ENCODE data around the gene GRK5. TPM values are rescaled to one million over a fixed set of nuclear protein-coding genes. Genes with fewer than 3 reads are reported as not detected.

Gene GRK5
- total RNA-seq, 3 donors from 2014 or later (not counting 1 experiment from before 2014, with no cell fraction given): 37.6 to 54.3 (median 47.9) TPM

DNA sequence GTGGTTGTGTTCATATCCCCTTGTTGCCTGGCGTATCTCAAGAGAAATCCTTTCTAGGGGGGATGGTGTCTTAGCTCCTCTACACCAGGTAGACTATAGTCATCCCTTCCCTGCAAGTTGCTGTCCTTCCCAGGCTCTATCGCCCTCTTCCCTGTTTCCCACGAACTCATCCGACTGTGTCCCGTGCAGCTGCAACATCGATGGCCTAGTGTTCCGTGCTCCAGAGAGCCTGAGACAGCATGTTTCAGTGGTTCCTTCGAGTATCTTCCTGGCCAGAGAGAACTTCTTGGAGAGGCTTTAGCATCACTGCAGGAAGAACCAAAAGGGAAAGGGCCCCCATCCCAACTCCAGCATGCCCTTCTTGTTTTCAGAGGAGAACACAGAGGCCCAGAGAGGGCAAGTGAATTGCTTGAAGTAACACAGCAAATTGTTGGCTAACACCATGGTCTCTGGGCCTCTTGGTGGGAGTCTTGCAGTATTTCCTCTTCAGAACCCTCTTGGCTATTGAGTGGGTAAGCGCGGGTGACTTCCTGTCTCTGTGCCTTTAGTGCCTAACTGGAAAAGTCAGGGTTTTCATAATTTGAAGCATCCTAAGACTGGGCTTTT is 172.2 kb downstream of the GRK5 start:
- no peak for ATAC-seq
- Mint-ChIP-seq H3K36me3 (no peaks in the 10 kb centered on the region), H3K27ac (peak overlapping the region in 1 of 2 donors; percentile 2), H3K4me1 (peaks cover 56 to 71% of the 10 kb centered on the region in 2 donors), H3K9me3 (no peaks in the 10 kb centered on the region), H3K4me3 (no peak overlapping the region), H3K27me3 (ENCODE audit: low read depth in 2 of 2) (no peaks in the 10 kb centered on the region)
- no peak overlapping the region for H3K4me3 ChIP-seq (ENCODE audit: low read length)
- intact Hi-C loops (cut with micrococcal nuclease): no loop called here
- H3K9me3 ChIP-seq (ENCODE audit: control insufficient read depth, insufficient read depth, low read length): no peaks in the 10 kb centered on the region
- TF ChIP-seq CTCF (IDR thresholded peaks at IDR 0.05): no peak
- H3K4me1 ChIP-seq (ENCODE audit: control insufficient read depth, insufficient read depth, low read length): peaks cover 16% of the 10 kb centered on the region
- H3K27ac ChIP-seq (ENCODE audit: low read length): no peak overlapping the region
- peaks cover 2% of the 10 kb centered on the region for H3K36me3 ChIP-seq (ENCODE audit: control insufficient read depth, insufficient read depth, low read length)
- DNase-seq: no peak
- H3K27me3 ChIP-seq (ENCODE audit: control insufficient read depth, insufficient read depth, low read length): no peaks in the 10 kb centered on the region
- 98% methylated on average over 10 of the region's 10 CpGs for WGBS (ENCODE audit: insufficient coverage)

DNA sequence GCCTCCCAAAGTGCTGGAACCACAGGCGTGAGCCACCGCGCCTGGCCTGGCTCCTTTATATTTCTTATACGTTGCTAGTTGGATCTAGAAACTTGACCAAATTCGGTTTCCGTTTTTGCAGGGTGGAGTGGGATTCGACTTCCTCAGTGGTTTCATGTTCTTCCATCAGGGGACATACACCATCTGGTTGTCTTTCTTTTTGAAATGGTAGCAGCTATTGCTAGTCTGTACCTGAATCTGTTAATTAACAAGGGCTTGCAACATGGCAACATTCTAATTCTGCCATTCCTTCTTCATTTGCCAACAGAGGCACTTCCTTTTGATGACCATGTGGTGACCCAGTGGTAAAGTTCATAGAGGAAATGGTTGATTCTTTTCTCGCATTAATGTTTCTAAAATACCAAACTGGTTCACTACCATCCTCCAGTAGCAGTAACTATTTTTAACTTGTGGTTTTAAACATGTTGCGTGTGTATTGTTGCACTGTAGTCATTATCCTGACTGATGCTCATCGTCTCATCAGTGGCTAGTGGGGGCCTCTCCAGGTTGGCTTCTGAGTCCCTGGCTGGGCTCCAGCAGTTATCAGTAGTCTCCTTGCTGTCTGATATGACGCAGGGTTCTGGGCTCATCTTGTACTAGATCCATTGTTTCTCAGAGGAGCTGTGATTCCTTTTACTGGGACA is 175.9 kb downstream of the GRK5 start:
- ATAC-seq: peak; percentile 71 to 86 (median 81)
- Mint-ChIP-seq H3K36me3 (no peaks in the 10 kb centered on the region), H3K27ac (peak overlapping the region; percentile 76 to 78), H3K4me1 (peaks cover 58 to 60% of the 10 kb centered on the region in 2 donors), H3K4me3 (peak overlapping the region; percentile 56), H3K9me3 (no peaks in the 10 kb centered on the region), H3K27me3 (ENCODE audit: low read depth in 2 of 2) (no peaks in the 10 kb centered on the region)
- Histone ChIP-seq H3K9me3 (ENCODE audit: control insufficient read depth, insufficient read depth, low read length) (no peaks in the 10 kb centered on the region), H3K36me3 (ENCODE audit: control insufficient read depth, insufficient read depth, low read length) (peaks cover 2% of the 10 kb centered on the region), H3K27ac (ENCODE audit: low read length) (peak overlapping the region; percentile 19), H3K27me3 (ENCODE audit: control insufficient read depth, insufficient read depth, low read length) (no peaks in the 10 kb centered on the region), H3K4me3 (ENCODE audit: low read length) (no peak overlapping the region), H3K4me1 (ENCODE audit: control insufficient read depth, insufficient read depth, low read length) (peaks cover 17% of the 10 kb centered on the region)
- TF ChIP-seq CTCF (IDR thresholded peaks at IDR 0.05): no peak
- peak in 1 of 2 donors; percentile 13 for DNase-seq
- intact Hi-C loops (cut with micrococcal nuclease): no loop called here
- WGBS (ENCODE audit: insufficient coverage): 66% methylated on average over 10 of the region's 11 CpGs

DNA sequence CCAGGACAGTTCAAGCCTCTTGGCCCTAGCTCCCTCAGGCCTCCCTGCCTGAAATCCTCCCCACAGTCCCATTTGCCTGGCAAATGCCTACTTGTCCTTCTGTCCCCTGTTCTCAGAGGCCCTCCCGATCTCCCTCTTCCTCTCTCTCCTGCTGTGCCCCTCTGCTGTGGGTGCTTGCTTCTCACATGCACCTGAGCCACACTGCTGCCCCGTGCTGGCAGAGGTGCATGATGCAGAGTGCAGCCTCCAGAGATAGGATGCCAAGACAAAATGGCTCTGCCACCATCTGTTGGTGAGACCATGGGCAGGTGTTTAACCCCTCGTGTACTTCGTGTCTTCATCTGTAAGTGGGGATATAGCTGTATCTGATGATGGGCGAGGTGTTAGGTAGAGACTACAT is 176.8 kb downstream of the GRK5 start:
- peaks cover 2% of the 10 kb centered on the region for H3K36me3 ChIP-seq (ENCODE audit: control insufficient read depth, insufficient read depth, low read length)
- intact Hi-C loops (cut with micrococcal nuclease): no loop called here
- peaks cover 52 to 53% of the 10 kb centered on the region in 2 donors for H3K4me1 Mint-ChIP-seq
- TF ChIP-seq CTCF (IDR thresholded peaks at IDR 0.05): no peak
- H3K9me3 ChIP-seq (ENCODE audit: control insufficient read depth, insufficient read depth, low read length): no peaks in the 10 kb centered on the region
- H3K27ac ChIP-seq (ENCODE audit: low read length): no peak overlapping the region
- 96% methylated on average over 5 of the region's 5 CpGs for WGBS (ENCODE audit: insufficient coverage)
- no peaks in the 10 kb centered on the region for H3K27me3 ChIP-seq (ENCODE audit: control insufficient read depth, insufficient read depth, low read length)
- H3K9me3 Mint-ChIP-seq: no peaks in the 10 kb centered on the region
- H3K4me3 ChIP-seq (ENCODE audit: low read length): no peak overlapping the region
- ATAC-seq (no peak), DNase-seq (no peak)
- no peaks in the 10 kb centered on the region for H3K36me3 Mint-ChIP-seq
- peak overlapping the region in 1 of 2 donors; percentile 76 for H3K27ac Mint-ChIP-seq
- peaks cover 17% of the 10 kb centered on the region for H3K4me1 ChIP-seq (ENCODE audit: control insufficient read depth, insufficient read depth, low read length)
- peak overlapping the region; percentile 49 for H3K4me3 Mint-ChIP-seq
- no peaks in the 10 kb centered on the region for H3K27me3 Mint-ChIP-seq (ENCODE audit: low read depth in 2 of 2)

Data from natural killer cell (primary cell).